ENCODE data around the gene POU2AF2. TPM values are rescaled to one million over a fixed set of nuclear protein-coding genes. Genes with fewer than 3 reads are reported as not detected.

Gene POU2AF2
- total RNA-seq, 1 donor: not detected

DNA sequence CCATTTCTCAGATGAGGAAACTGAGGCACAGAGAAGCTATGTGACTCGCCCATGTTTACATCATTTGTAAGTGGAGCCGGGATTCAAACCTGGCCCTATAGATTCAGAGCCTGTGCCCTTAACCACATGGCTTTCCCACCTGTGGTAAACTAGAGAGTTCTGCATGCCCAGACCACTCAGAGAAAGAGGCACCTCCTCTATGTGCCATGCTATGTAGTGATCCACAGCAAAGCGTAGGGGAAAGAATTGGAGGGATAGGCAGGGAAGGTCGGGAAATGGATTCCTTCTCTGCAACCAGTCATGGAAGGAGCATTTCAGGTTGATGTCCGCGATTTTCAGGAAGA, 15.4 kb upstream of the POU2AF2 start:
- no peak for DNase-seq (ENCODE audit: low read depth)
- TF ChIP-seq CTCF (IDR thresholded peaks at IDR 0.05; ENCODE audit: insufficient read depth, low read length): no peak
- H3K4me3 ChIP-seq (ENCODE audit: low read depth, low read length): no peak overlapping the region

- H3K4me3 ChIP-seq (ENCODE audit: low read depth, low read length): no peak overlapping the region
- peak; percentile 13 for DNase-seq (ENCODE audit: low read depth)
- TF ChIP-seq CTCF (IDR thresholded peaks at IDR 0.05; ENCODE audit: insufficient read depth, low read length): no peak
Observed at GRCh38 chr11:111231836-111232235, 13.7 kb upstream of the POU2AF2 start.

DNA sequence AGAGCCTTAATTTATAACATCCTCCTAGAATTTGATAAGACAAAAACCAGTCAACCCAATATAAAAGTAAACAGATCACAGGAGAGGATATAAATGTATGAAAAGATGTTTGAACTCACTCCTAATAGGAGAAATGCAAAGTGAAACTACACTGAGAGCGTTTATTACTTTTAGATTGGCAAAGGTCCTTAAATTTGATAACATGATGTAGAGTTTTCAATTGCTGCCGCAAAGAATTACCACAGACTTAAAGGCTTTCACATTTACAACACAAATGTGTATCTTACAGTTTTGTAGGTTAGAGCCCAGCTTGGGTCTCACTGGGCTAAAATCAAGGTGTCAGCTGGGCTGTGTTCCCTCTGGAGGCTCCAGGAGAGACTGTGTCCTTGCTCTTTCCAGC, 9.1 kb upstream of the POU2AF2 start:
- peak overlapping the region; percentile 38 for H3K4me3 ChIP-seq (ENCODE audit: low read depth, low read length)
- no peak for TF ChIP-seq CTCF (IDR thresholded peaks at IDR 0.05; ENCODE audit: insufficient read depth, low read length)
- DNase-seq (ENCODE audit: low read depth): peak; percentile 41

- H3K4me3 ChIP-seq (ENCODE audit: low read depth, low read length): no peak overlapping the region
- no peak for TF ChIP-seq CTCF (IDR thresholded peaks at IDR 0.05; ENCODE audit: insufficient read depth, low read length)
- DNase-seq (ENCODE audit: low read depth): no peak
Observed at GRCh38 chr11:111237926-111238325, 7.6 kb upstream of the POU2AF2 start.

GRCh38 chr11:111246956-111247355, 1.4 kb downstream of the POU2AF2 start:
- TF ChIP-seq CTCF (IDR thresholded peaks at IDR 0.05; ENCODE audit: insufficient read depth, low read length): no peak
- DNase-seq (ENCODE audit: low read depth): no peak
- no peak overlapping the region for H3K4me3 ChIP-seq (ENCODE audit: low read depth, low read length)

- TF ChIP-seq CTCF (IDR thresholded peaks at IDR 0.05; ENCODE audit: insufficient read depth, low read length): no peak
- DNase-seq (ENCODE audit: low read depth): peak; percentile 12
- no peak overlapping the region for H3K4me3 ChIP-seq (ENCODE audit: low read depth, low read length)
Observed at GRCh38 chr11:111250936-111251335, 5.4 kb downstream of the POU2AF2 start.

GRCh38 chr11:111253131-111253530, 7.6 kb downstream of the POU2AF2 start:
- TF ChIP-seq CTCF (IDR thresholded peaks at IDR 0.05; ENCODE audit: insufficient read depth, low read length): no peak
- DNase-seq (ENCODE audit: low read depth): no peak
- no peak overlapping the region for H3K4me3 ChIP-seq (ENCODE audit: low read depth, low read length)

Measured in fibroblast of the aortic adventitia (primary cell).